HUES64 (cell line): ENCODE results near the gene CACNA1H.

ENCODE experiments used
- H3K27ac ChIP-seq: 2 replicates; pipeline ENCODE4 v1.7.0; 2013; ENCODE audit warnings: low read depth, low read length, inconsistent platforms
- H3K27me3 ChIP-seq: 2 replicates; pipeline ENCODE4 v1.6.1; 2013; ENCODE audit warnings: mild to moderate bottlenecking, low read length; ENCODE audit not compliant: insufficient read depth
- H3K36me3 ChIP-seq: 2 replicates; pipeline ENCODE4 v1.6.1; 2013; ENCODE audit warnings: mild to moderate bottlenecking, low read length; ENCODE audit not compliant: insufficient read depth
- H3K4me1 ChIP-seq: 2 replicates; pipeline ENCODE4 v1.6.1; 2013; ENCODE audit warnings: mild to moderate bottlenecking, low read length, moderate library complexity; ENCODE audit not compliant: insufficient read depth
- H3K4me3 ChIP-seq: 2 replicates; pipeline ENCODE4 v1.5.1; 2013; ENCODE audit warnings: mild to moderate bottlenecking, low read length, moderate library complexity
- H3K9ac ChIP-seq: 2 replicates; pipeline ENCODE4 v1.6.1; 2013; ENCODE audit warnings: mild to moderate bottlenecking, low read depth, low read length
- H3K9me3 ChIP-seq: 2 replicates; pipeline ENCODE4 v1.6.1; 2013; ENCODE audit warnings: low read depth, low read length; ENCODE audit not compliant: insufficient read depth
- WGBS: fragments of 150-250, 120-280 bp; methylation state at CpG from one replicate; pipeline ENCODE4 v1.1.7; 2013; ENCODE audit warnings: missing lambda C conversion rate; 5-methylcytosine and 5-hydroxymethylcytosine counted together

Gene CACNA1H

GRCh38 chr16:1199347-1200013, 46.6 kb downstream of the CACNA1H start:
- Histone ChIP-seq H3K4me1 (no peaks in the 10 kb centered on the region), H3K9me3 (no peaks in the 10 kb centered on the region), H3K36me3 (peaks cover 10% of the 10 kb centered on the region; the same call in 1 of the 2 replicates), H3K9ac (no peak overlapping the region), H3K27ac (no peak overlapping the region), H3K4me3 (no peak overlapping the region), H3K27me3 (no peaks in the 10 kb centered on the region)
- WGBS = 92% methylated on average over 10 of the region's 19 CpGs

- H3K27me3 ChIP-seq = no peaks in the 10 kb centered on the region
- 96% methylated on average over 38 of the region's 38 CpGs for WGBS
Measured at GRCh38 chr16:1200014-1200627, 47.2 kb downstream of the CACNA1H start.

GRCh38 chr16:1201444-1201843, 48.5 kb downstream of the CACNA1H start:
- Histone ChIP-seq H3K27me3 (no peaks in the 10 kb centered on the region), H3K4me1 (no peaks in the 10 kb centered on the region), H3K27ac (no peak overlapping the region), H3K9ac (no peak overlapping the region), H3K9me3 (no peaks in the 10 kb centered on the region), H3K36me3 (peaks cover 13% of the 10 kb centered on the region), H3K4me3 (no peak overlapping the region)
- WGBS = 94% methylated on average over 25 of the region's 25 CpGs

More at GRCh38 chr16:1200014-1200627, 47.2 kb downstream of the CACNA1H start:
- peaks cover 10% of the 10 kb centered on the region; the same call in 1 of the 2 replicates for H3K36me3 ChIP-seq
- no peak overlapping the region for H3K9ac ChIP-seq
- H3K4me3 ChIP-seq = no peak overlapping the region
- H3K27ac ChIP-seq = no peak overlapping the region
- no peaks in the 10 kb centered on the region for H3K9me3 ChIP-seq
- no peaks in the 10 kb centered on the region for H3K4me1 ChIP-seq

GRCh38 chr16:1202274-1202673, 49.4 kb downstream of the CACNA1H start:
- Histone ChIP-seq H3K4me1 (no peaks in the 10 kb centered on the region), H3K27me3 (no peaks in the 10 kb centered on the region)
- 96% methylated on average over 18 of the region's 18 CpGs for WGBS

GRCh38 chr16:1204933-1205332, 52.0 kb downstream of the CACNA1H start:
- Histone ChIP-seq H3K9me3 (no peaks in the 10 kb centered on the region), H3K36me3 (peaks cover 28% of the 10 kb centered on the region), H3K27ac (no peak overlapping the region), H3K9ac (no peak overlapping the region), H3K4me1 (no peaks in the 10 kb centered on the region), H3K27me3 (no peaks in the 10 kb centered on the region), H3K4me3 (no peak overlapping the region)
- WGBS = 90% methylated on average over 15 of the region's 21 CpGs

More at GRCh38 chr16:1202274-1202673, 49.4 kb downstream of the CACNA1H start:
- no peak overlapping the region for H3K4me3 ChIP-seq
- H3K27ac ChIP-seq = no peak overlapping the region
- H3K9ac ChIP-seq = no peak overlapping the region
- H3K9me3 ChIP-seq = no peaks in the 10 kb centered on the region
- peaks cover 13% of the 10 kb centered on the region for H3K36me3 ChIP-seq

GRCh38 chr16:1206326-1206725, 53.4 kb downstream of the CACNA1H start:
- WGBS = 79% methylated on average over 9 of the region's 9 CpGs
- no peak overlapping the region for H3K9ac ChIP-seq
- H3K4me3 ChIP-seq = no peak overlapping the region
- no peak overlapping the region for H3K27ac ChIP-seq
- H3K36me3 ChIP-seq = peaks cover 34% of the 10 kb centered on the region
- H3K9me3 ChIP-seq = no peaks in the 10 kb centered on the region
- H3K4me1 ChIP-seq = no peaks in the 10 kb centered on the region
- H3K27me3 ChIP-seq = no peaks in the 10 kb centered on the region

- Histone ChIP-seq H3K36me3 (peaks cover 33% of the 10 kb centered on the region), H3K9me3 (no peaks in the 10 kb centered on the region), H3K27me3 (no peaks in the 10 kb centered on the region), H3K4me1 (no peaks in the 10 kb centered on the region), H3K27ac (no peak overlapping the region), H3K9ac (no peak overlapping the region), H3K4me3 (no peak overlapping the region)
- WGBS = 90% methylated on average over 15 of the region's 16 CpGs
Measured at GRCh38 chr16:1206786-1207185, 53.9 kb downstream of the CACNA1H start.

GRCh38 chr16:1208239-1208830, 55.4 kb downstream of the CACNA1H start:
- WGBS = 94% methylated on average over 22 of the region's 22 CpGs
- Histone ChIP-seq H3K4me3 (no peak overlapping the region), H3K4me1 (no peaks in the 10 kb centered on the region), H3K27me3 (no peaks in the 10 kb centered on the region), H3K36me3 (peaks cover 33% of the 10 kb centered on the region), H3K9me3 (no peaks in the 10 kb centered on the region), H3K27ac (no peak overlapping the region), H3K9ac (no peak overlapping the region)

GRCh38 chr16:1209081-1209480, 56.2 kb downstream of the CACNA1H start:
- Histone ChIP-seq H3K4me3 (no peak overlapping the region), H3K27me3 (no peaks in the 10 kb centered on the region), H3K9me3 (no peaks in the 10 kb centered on the region), H3K9ac (no peak overlapping the region), H3K36me3 (peaks cover 27% of the 10 kb centered on the region; the same call in 1 of the 2 replicates), H3K4me1 (no peaks in the 10 kb centered on the region), H3K27ac (no peak overlapping the region)
- WGBS = 97% methylated on average over 43 of the region's 43 CpGs

GRCh38 chr16:1210461-1210860, 57.6 kb downstream of the CACNA1H start:
- H3K27ac ChIP-seq = no peak overlapping the region
- no peaks in the 10 kb centered on the region for H3K9me3 ChIP-seq
- no peaks in the 10 kb centered on the region for H3K4me1 ChIP-seq
- no peak overlapping the region for H3K4me3 ChIP-seq
- no peaks in the 10 kb centered on the region for H3K27me3 ChIP-seq
- WGBS = 96% methylated on average over 23 of the region's 23 CpGs
- no peak overlapping the region for H3K9ac ChIP-seq
- peaks cover 32% of the 10 kb centered on the region; the same call in 1 of the 2 replicates for H3K36me3 ChIP-seq

- no peak overlapping the region for H3K9ac ChIP-seq
- H3K9me3 ChIP-seq = no peaks in the 10 kb centered on the region
- peaks cover 36% of the 10 kb centered on the region; the same call in 1 of the 2 replicates for H3K36me3 ChIP-seq
- H3K4me3 ChIP-seq = no peak overlapping the region
- no peaks in the 10 kb centered on the region for H3K27me3 ChIP-seq
- no peaks in the 10 kb centered on the region for H3K4me1 ChIP-seq
- no peak overlapping the region for H3K27ac ChIP-seq
- 97% methylated on average over 65 of the region's 65 CpGs for WGBS
Measured at GRCh38 chr16:1211451-1212268, 58.8 kb downstream of the CACNA1H start.
